ENCODE measurements around the gene DTX3L. TPM values are rescaled to one million over a fixed set of nuclear protein-coding genes. Genes with fewer than 3 reads are reported as not detected.

The DTX3L gene
- total RNA-seq, 3 donors from 2014 or later: 56.0 to 68.3 (median 59.9) TPM

DNA sequence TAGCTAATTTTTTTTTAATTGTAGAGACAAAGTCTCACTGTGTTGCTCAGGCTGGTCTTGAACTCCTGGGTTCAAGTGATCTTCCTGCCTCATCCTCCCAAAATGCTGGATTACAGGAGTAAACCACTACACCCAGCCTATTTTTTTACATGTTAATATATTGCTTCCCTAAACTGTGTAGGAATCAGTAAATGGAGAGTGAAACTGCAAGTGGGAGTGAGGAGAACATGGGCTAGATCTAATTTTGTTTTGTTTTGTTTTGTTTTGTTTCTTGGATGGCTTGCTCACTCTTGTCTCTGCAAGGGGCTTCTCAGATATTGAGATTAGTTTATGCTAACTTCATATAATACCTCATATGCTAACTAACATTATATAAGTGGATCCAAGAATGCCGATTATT is 44.8 kb downstream of the DTX3L start:
- intact Hi-C loops (cut with DNase I, micrococcal nuclease): no loop called here
- no peak for ATAC-seq
- H3K4me1 ChIP-seq (ENCODE audit: low read depth): no peaks in the 10 kb centered on the region
- TF ChIP-seq CTCF (IDR thresholded peaks at IDR 0.05): no peak
- no peaks in the 10 kb centered on the region for H3K36me3 ChIP-seq (ENCODE audit: low read depth)
- no peak overlapping the region for H3K4me3 ChIP-seq
- DNase-seq: no peak
- no peaks in the 10 kb centered on the region for H3K9me3 ChIP-seq

DNA sequence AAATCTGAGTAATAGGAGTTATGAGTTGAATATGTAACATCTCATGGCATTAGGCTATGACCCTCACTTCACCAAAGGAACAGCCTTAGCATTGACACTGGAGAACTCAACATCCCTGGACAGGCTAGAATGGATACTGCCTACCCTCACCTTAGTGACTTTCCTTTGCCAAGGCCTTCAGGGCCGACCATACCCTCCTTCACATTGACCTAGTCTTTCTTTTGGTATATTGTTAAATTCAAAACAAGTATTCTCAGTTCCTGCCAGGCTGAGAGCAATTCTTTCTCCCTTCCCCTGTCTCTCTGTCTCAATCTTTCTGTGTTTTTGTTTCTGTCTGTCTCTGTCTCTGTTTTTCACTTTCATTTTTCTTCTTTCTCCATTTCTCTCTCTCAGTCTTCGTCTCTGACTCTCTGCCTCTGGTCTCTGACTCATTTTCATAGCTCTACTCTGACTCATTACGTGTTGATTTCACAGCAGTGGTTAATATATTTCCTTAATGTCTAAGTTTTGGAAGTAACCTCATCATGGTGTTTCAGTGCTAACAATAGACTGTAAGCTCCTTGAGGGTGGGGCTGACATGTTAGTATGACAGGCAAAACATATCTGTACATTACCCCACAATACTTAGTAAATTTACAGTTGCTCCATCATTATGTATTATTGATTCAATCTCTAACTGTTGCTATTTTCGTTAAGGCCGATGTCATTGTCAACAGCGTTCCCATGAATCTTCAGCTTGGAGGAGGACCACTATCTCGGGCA is 45.8 kb downstream of the DTX3L start:
- H3K4me3 ChIP-seq: no peak overlapping the region
- ATAC-seq: peak; percentile 45
- H3K4me1 ChIP-seq (ENCODE audit: low read depth): no peaks in the 10 kb centered on the region
- no peaks in the 10 kb centered on the region for H3K36me3 ChIP-seq (ENCODE audit: low read depth)
- no peak for TF ChIP-seq CTCF (IDR thresholded peaks at IDR 0.05)
- intact Hi-C loops (cut with DNase I, micrococcal nuclease): no loop called here
- no peaks in the 10 kb centered on the region for H3K9me3 ChIP-seq
- DNase-seq: no peak

- DNase-seq (no peak), ATAC-seq (no peak)
- H3K4me3 ChIP-seq: no peak overlapping the region
- H3K9me3 ChIP-seq: no peaks in the 10 kb centered on the region
- no peaks in the 10 kb centered on the region for H3K4me1 ChIP-seq (ENCODE audit: low read depth)
- intact Hi-C loops (cut with DNase I, micrococcal nuclease): no loop called here
- no peaks in the 10 kb centered on the region for H3K36me3 ChIP-seq (ENCODE audit: low read depth)
- TF ChIP-seq CTCF (IDR thresholded peaks at IDR 0.05): no peak
These were observed 48.6 kb downstream of the DTX3L start for GRCh38 chr3:122612696-122613095.

- TF ChIP-seq CTCF (IDR thresholded peaks at IDR 0.05): no peak
- Histone ChIP-seq H3K4me3 (no peak overlapping the region), H3K9me3 (no peaks in the 10 kb centered on the region), H3K4me1 (ENCODE audit: low read depth) (no peaks in the 10 kb centered on the region), H3K36me3 (ENCODE audit: low read depth) (no peaks in the 10 kb centered on the region)
- ATAC-seq: no peak
- intact Hi-C loops (cut with DNase I, micrococcal nuclease): no loop called here
- no peak for DNase-seq
These were observed 51.2 kb downstream of the DTX3L start for GRCh38 chr3:122615303-122615702.

- Histone ChIP-seq H3K4me3 (no peak overlapping the region), H3K36me3 (ENCODE audit: low read depth) (no peaks in the 10 kb centered on the region), H3K9me3 (no peaks in the 10 kb centered on the region), H3K4me1 (ENCODE audit: low read depth) (no peaks in the 10 kb centered on the region)
- ATAC-seq (no peak), DNase-seq (no peak)
- intact Hi-C loops (cut with DNase I, micrococcal nuclease): no loop called here
- no peak for TF ChIP-seq CTCF (IDR thresholded peaks at IDR 0.05)
These were observed 54.5 kb downstream of the DTX3L start for GRCh38 chr3:122618614-122619013.
